HG03521 (cell line): Measurements from ENCODE around the gene SLC6A20.
"Not testable (repeated sequence)": the region's sequence is repeated elsewhere in the genome, so short reads cannot be mapped to it uniquely, and the experiment has no call there.

ENCODE experiments used
- ATAC-seq: cut with Tn5 transposase; IDR thresholded peaks from one replicate; pipeline ENCODE4 v1.9.1; 2021; ENCODE audit warnings: mild to moderate bottlenecking, moderate library complexity; ENCODE audit not compliant: unreplicated experiment

Gene SLC6A20

GRCh38 chr3:45761831-45762230 lies 34.5 kb downstream of the SLC6A20 start:
- ATAC-seq = no peak

GRCh38 chr3:45760878-45761711 lies 35.2 kb downstream of the SLC6A20 start:
- no peak for ATAC-seq

- no peak for ATAC-seq
Measured at GRCh38 chr3:45759851-45760250, 36.5 kb downstream of the SLC6A20 start.

- ATAC-seq = no peak
Measured at GRCh38 chr3:45758871-45759270, 37.5 kb downstream of the SLC6A20 start.

GRCh38 chr3:45757141-45757540 lies 39.2 kb downstream of the SLC6A20 start:
- ATAC-seq = not testable (repeated sequence)

- no peak for ATAC-seq
Measured at GRCh38 chr3:45756055-45756454, 40.3 kb downstream of the SLC6A20 start.

- no peak for ATAC-seq
Measured at GRCh38 chr3:45754461-45754860, 41.9 kb downstream of the SLC6A20 start.

GRCh38 chr3:45753095-45753494 lies 43.2 kb downstream of the SLC6A20 start:
- no peak for ATAC-seq

GRCh38 chr3:45751537-45752242 lies 44.6 kb downstream of the SLC6A20 start:
- ATAC-seq = no peak

GRCh38 chr3:45749880-45750279 lies 46.5 kb downstream of the SLC6A20 start:
- ATAC-seq = no peak

GRCh38 chr3:45749036-45749600 lies 47.2 kb downstream of the SLC6A20 start:
- ATAC-seq = not testable (repeated sequence)

GRCh38 chr3:45748068-45748467 lies 48.3 kb downstream of the SLC6A20 start:
- no peak for ATAC-seq

- ATAC-seq = no peak
Measured at GRCh38 chr3:45746777-45747622, 49.3 kb downstream of the SLC6A20 start.

- ATAC-seq = no peak
Measured at GRCh38 chr3:45746165-45746776, 50.1 kb downstream of the SLC6A20 start.

- no peak for ATAC-seq
Measured at GRCh38 chr3:45742461-45743089, 53.8 kb downstream of the SLC6A20 start.

- no peak for ATAC-seq
Measured at GRCh38 chr3:45741742-45742460, 54.4 kb downstream of the SLC6A20 start.

GRCh38 chr3:45741247-45741646 lies 55.1 kb downstream of the SLC6A20 start:
- no peak for ATAC-seq

GRCh38 chr3:45739991-45740390 lies 56.3 kb downstream of the SLC6A20 start:
- ATAC-seq = no peak

GRCh38 chr3:45737234-45737633 lies 59.1 kb downstream of the SLC6A20 start:
- no peak for ATAC-seq
